HG03520 (cell line): ENCODE data around the gene UNC5B.
"Not testable (repeated sequence)": the region's sequence is repeated elsewhere in the genome, so short reads cannot be mapped to it uniquely, and the experiment has no call there.

Experiments used
- ATAC-seq: cut with Tn5 transposase; IDR thresholded peaks from one replicate; pipeline ENCODE4 v1.9.1; 2021; ENCODE audit warnings: mild to moderate bottlenecking, moderate library complexity; ENCODE audit not compliant: unreplicated experiment

The UNC5B gene

GRCh38 chr10:71266147-71266917 lies 54.0 kb downstream of the UNC5B start:
- ATAC-seq, result no peak

GRCh38 chr10:71266918-71267442 lies 54.6 kb downstream of the UNC5B start:
- ATAC-seq, result no peak

- no peak for ATAC-seq
Observed at GRCh38 chr10:71267508-71268240, 55.3 kb downstream of the UNC5B start.

- ATAC-seq, result no peak
Observed at GRCh38 chr10:71268247-71268691, 55.9 kb downstream of the UNC5B start.

- no peak for ATAC-seq
Observed at GRCh38 chr10:71268758-71269157, 56.4 kb downstream of the UNC5B start.

GRCh38 chr10:71269301-71270288 lies 57.2 kb downstream of the UNC5B start:
- no peak for ATAC-seq

- no peak for ATAC-seq
Observed at GRCh38 chr10:71270301-71271220, 58.2 kb downstream of the UNC5B start.

DNA sequence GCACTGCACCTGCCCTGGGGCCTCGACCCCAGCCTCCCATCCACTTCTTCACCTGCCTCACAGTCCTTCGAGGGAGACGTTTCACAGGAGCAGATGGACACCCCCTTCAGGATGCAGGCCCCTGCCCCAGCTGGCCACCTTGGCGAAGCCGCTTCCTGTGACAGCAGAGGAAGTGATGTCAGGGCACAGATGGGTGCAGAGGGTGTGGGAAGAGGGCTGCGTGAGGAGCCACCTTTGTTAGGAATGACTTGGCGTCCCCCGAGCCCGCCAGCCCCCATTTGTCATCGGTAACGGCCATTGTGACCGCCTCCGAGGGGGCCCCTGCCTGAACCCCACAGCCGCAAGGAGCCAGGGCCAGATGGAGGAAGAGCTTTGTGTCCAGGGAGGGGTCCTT lies 59.3 kb downstream of the UNC5B start:
- ATAC-seq, result no peak

GRCh38 chr10:71272056-71272771 lies 59.8 kb downstream of the UNC5B start:
- no peak for ATAC-seq

DNA sequence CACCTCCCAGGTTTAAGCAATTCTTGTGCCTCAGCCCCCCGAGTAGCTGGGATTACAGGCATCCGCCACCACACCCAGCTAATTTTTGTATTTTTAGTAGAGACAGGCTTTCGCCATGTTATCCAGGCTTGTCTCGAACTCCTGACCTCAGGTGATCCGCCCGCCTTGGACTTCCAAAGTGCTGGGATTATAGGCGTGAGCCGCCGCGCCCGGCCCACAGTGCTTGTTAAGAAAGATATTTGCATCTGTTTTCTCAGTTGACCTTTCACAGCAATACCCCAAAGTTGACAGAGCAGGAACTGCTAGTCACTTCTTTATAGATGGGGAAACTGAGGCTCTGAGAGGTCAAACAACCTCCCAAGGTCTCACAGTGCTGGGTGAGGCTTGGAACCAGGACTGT lies 60.6 kb downstream of the UNC5B start:
- ATAC-seq, result not testable (repeated sequence)

GRCh38 chr10:71273506-71273905 lies 61.1 kb downstream of the UNC5B start:
- ATAC-seq, result no peak

- ATAC-seq, result no peak
Observed at GRCh38 chr10:71274901-71275796, 62.8 kb downstream of the UNC5B start.

DNA sequence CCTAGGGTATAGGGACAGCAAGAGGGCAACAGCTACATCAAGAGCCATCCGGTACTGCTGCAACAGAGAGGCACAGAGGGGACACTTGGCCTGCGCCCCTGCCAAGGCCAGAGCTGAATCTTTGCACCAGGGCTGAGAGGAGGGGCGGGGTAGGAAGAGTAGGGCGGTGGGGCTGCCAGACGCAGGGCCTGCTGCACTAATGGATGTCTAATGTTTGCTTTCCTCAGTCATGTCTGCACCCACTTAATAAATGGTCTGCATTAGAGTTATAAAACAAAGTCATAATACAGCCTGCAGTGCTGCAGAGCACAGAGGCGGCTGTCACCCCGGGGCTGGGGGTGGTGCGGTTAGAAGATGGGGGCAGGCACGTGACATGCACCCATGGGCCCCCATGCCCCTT lies 64.5 kb downstream of the UNC5B start:
- ATAC-seq, result no peak

DNA sequence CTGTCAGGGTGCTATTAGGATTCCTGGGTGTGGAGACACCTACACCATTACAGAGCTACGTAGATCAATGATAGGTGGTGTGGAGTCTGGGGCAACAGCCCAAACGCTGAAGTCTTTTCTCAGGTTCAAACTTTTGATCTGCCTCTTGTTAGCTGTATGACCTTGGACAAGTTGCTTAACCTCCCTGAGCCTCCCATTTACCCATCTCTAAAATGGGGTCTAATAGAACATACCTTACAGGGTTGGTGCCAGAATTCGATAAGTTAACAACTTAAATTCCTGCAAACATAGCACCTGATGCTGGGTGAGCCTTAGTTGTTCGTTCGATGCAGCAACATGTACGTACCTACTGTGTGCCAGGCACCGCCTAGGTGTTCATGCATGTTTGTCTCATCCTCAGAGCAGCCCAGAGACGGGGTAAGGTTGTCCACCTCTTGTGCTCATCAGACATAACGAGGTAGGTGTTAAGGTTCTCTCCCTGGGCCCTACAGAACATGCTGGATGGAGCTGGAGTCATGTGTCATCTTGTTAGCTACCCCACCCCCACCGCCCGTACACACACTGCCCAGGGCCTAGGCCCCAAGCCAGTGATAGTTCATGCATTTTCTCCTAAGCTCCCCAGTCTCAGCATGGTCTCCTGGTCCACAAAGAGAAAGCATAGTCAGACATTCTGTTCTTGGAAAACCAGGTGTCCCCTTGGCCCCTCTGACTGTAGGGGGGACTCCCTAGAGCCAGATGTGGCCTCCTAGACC lies 65.7 kb downstream of the UNC5B start:
- ATAC-seq, result no peak

GRCh38 chr10:71278691-71279588 lies 66.6 kb downstream of the UNC5B start:
- ATAC-seq, result no peak

DNA sequence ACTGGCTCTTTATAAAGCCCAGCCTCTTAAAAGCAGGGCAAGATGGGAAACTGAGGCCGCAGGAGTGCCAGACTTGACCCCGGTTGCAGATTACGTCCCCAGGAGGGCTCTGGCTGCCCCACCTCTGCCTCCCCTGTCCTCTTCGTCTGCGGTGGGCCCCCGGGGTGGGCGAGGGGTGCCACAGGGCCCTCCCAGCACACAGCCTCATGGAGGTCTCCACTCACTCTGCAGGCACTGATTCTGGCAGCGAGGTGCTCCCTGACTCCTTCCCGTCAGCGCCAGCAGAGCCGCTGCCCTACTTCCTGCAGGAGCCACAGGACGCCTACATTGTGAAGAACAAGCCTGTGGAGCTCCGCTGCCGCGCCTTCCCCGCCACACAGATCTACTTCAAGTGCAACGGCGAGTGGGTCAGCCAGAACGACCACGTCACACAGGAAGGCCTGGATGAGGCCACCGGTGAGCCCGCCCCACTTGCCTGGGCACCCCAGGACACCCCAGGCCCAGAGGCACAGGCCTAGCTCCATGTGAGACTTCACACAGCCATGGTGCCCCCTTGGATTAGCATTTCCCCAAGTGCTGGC lies 67.3 kb downstream of the UNC5B start:
- no peak for ATAC-seq
